Measurements from ENCODE around the gene KANK3.

GRCh38 chr19:8334458-8335342 is 8.4 kb downstream of the KANK3 start:
- TF ChIP-seq FOSL2 (IDR thresholded peaks at IDR 0.05) (no peak), FOSL2 (CRISPR knock-in tag; IDR thresholded peaks at IDR 0.05) (no peak), EP300 (IDR thresholded peaks at IDR 0.05) (no peak), RAD21 (conservative IDR thresholded peaks at IDR 0.05 in 1 of 2, IDR thresholded peaks at IDR 0.05 in 1 of 2) (no peak), NFE2L2 (conservative IDR thresholded peaks at IDR 0.05; ENCODE audit: low read length) (no peak), CHD4 (IDR thresholded peaks at IDR 0.05; ENCODE audit: borderline replicate concordance) (no peak), POLR2A (IDR thresholded peaks at IDR 0.05; ENCODE audit: low read length) (peak; percentile 30; the same call in 1 of the 2 replicates), SREBF2 (IDR thresholded peaks at IDR 0.05) (no peak), ESRRA (IDR thresholded peaks at IDR 0.05; ENCODE audit: borderline replicate concordance, low read length) (no peak)
- TF ChIP-seq, protein P1, sequence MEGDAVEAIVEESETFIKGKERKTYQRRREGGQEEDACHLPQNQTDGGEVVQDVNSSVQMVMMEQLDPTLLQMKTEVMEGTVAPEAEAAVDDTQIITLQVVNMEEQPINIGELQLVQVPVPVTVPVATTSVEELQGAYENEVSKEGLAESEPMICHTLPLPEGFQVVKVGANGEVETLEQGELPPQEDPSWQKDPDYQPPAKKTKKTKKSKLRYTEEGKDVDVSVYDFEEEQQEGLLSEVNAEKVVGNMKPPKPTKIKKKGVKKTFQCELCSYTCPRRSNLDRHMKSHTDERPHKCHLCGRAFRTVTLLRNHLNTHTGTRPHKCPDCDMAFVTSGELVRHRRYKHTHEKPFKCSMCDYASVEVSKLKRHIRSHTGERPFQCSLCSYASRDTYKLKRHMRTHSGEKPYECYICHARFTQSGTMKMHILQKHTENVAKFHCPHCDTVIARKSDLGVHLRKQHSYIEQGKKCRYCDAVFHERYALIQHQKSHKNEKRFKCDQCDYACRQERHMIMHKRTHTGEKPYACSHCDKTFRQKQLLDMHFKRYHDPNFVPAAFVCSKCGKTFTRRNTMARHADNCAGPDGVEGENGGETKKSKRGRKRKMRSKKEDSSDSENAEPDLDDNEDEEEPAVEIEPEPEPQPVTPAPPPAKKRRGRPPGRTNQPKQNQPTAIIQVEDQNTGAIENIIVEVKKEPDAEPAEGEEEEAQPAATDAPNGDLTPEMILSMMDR (IDR thresholded peaks at IDR 0.05), result no peak
- TF ChIP-seq, protein P2, sequence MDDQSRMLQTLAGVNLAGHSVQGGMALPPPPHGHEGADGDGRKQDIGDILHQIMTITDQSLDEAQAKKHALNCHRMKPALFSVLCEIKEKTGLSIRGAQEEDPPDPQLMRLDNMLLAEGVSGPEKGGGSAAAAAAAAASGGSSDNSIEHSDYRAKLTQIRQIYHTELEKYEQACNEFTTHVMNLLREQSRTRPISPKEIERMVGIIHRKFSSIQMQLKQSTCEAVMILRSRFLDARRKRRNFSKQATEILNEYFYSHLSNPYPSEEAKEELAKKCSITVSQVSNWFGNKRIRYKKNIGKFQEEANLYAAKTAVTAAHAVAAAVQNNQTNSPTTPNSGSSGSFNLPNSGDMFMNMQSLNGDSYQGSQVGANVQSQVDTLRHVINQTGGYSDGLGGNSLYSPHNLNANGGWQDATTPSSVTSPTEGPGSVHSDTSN (IDR thresholded peaks at IDR 0.05), result no peak
- TF ChIP-seq, protein P3, sequence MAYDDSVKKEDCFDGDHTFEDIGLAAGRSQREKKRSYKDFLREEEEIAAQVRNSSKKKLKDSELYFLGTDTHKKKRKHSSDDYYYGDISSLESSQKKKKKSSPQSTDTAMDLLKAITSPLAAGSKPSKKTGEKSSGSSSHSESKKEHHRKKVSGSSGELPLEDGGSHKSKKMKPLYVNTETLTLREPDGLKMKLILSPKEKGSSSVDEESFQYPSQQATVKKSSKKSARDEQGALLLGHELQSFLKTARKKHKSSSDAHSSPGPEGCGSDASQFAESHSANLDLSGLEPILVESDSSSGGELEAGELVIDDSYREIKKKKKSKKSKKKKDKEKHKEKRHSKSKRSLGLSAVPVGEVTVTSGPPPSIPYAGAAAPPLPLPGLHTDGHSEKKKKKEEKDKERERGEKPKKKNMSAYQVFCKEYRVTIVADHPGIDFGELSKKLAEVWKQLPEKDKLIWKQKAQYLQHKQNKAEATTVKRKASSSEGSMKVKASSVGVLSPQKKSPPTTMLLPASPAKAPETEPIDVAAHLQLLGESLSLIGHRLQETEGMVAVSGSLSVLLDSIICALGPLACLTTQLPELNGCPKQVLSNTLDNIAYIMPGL (CRISPR knock-in tag; IDR thresholded peaks at IDR 0.05; ENCODE audit: borderline replicate concordance), result no peak
